HEK293 (cell line): ENCODE measurements around the gene GPS1.
A peak's percentile ranks its signal among the peaks of the same experiment; 100 is the strongest.

Source experiments
- CTCF ChIA-PET: fragments of 350-600 bp; formaldehyde crosslinking; extraction: SDS; loops from one replicate; lab custom pipeline; 2021; ENCODE audit warnings: antibody characterized with exemption; lab: Yijun Ruan, JAX
- POLR2A ChIA-PET: fragments of 300-600 bp; formaldehyde crosslinking; extraction: SDS; loops from one replicate; lab custom pipeline; 2020; ENCODE audit warnings: antibody characterized with exemption, inconsistent platforms; lab: Yijun Ruan, JAX
- H3K27ac ChIP-seq: fragments of 200-500 bp; sonication (Bioruptor generic); 2 replicates; pipeline ENCODE4 v1.5.1; 2014; ENCODE audit warnings: low read depth, low read length, control low read depth, inconsistent platforms; ENCODE audit errors: extremely low read depth
- H3K36me3 ChIP-seq, 2 experiments: fragments of 200-500 bp in 1 of 2; sonication (Bioruptor generic) in 1 of 2; 1 replicate in 1 of 2; 2 replicates in 1 of 2; pipeline ENCODE4 v1.5.1; 2014 to 2017; ENCODE audit warnings: inconsistent platforms in 2 of 2, low read length in 2 of 2; ENCODE audit not compliant: control insufficient read depth in 2 of 2, insufficient read depth in 1 of 2
- H3K4me1 ChIP-seq: fragments of 200-500 bp; sonication (Bioruptor generic); 2 replicates; pipeline ENCODE4 v1.5.1; 2014; ENCODE audit warnings: mild to moderate bottlenecking, low read length, inconsistent platforms; ENCODE audit not compliant: control insufficient read depth, insufficient read depth
- H3K4me3 ChIP-seq: 2 replicates; pipeline ENCODE4 v1.5.1; 2011; ENCODE audit warnings: low read depth, mild to moderate bottlenecking, control low read depth, low read length, moderate library complexity
- H3K9me3 ChIP-seq: fragments of 200-500 bp; sonication (Bioruptor generic); 2 replicates; pipeline ENCODE4 v1.5.1; 2014; ENCODE audit warnings: low read depth, low read length, inconsistent platforms; ENCODE audit not compliant: control insufficient read depth, insufficient read depth
- GLI4 ChIP-seq: fragments of 450-650 bp; formaldehyde crosslinking; IDR thresholded peaks from 2 replicates; pipeline ENCODE4 v1.5.1; 2016; ENCODE audit warnings: missing biosample characterization, missing genetic modification characterization
- GLIS2 ChIP-seq: fragments of 450-650 bp; formaldehyde crosslinking; IDR thresholded peaks from 2 replicates; pipeline ENCODE4 v1.5.1; 2016; ENCODE audit warnings: missing biosample characterization, missing genetic modification characterization
- KLF7 ChIP-seq: fragments of 450-650 bp; formaldehyde crosslinking; IDR thresholded peaks from 2 replicates; pipeline ENCODE4 v1.5.1; 2016; ENCODE audit warnings: missing biosample characterization, missing genetic modification characterization, borderline replicate concordance
- KLF8 ChIP-seq: fragments of 450-650 bp; formaldehyde crosslinking; IDR thresholded peaks from 2 replicates; pipeline ENCODE4 v1.5.1; 2016; ENCODE audit warnings: missing biosample characterization, missing genetic modification characterization
- MYNN ChIP-seq: fragments of 450-650 bp; formaldehyde crosslinking; IDR thresholded peaks from 2 replicates; pipeline ENCODE4 v1.5.1; 2016; ENCODE audit warnings: missing biosample characterization, missing genetic modification characterization, borderline replicate concordance
- OVOL3 ChIP-seq: fragments of 450-650 bp; formaldehyde crosslinking; IDR thresholded peaks from 2 replicates; pipeline ENCODE4 v1.5.1; 2016; ENCODE audit warnings: missing biosample characterization, missing genetic modification characterization
- SALL2 ChIP-seq: fragments of 450-650 bp; formaldehyde crosslinking; IDR thresholded peaks from 2 replicates; pipeline ENCODE4 v1.5.0; 2017; ENCODE audit warnings: missing biosample characterization, mild to moderate bottlenecking, missing genetic modification characterization, borderline replicate concordance
- ZBTB48 ChIP-seq: fragments of 450-650 bp; formaldehyde crosslinking; IDR thresholded peaks from 2 replicates; pipeline ENCODE4 v1.5.1; 2016; ENCODE audit warnings: missing biosample characterization, missing genetic modification characterization
- ZFHX2 ChIP-seq: fragments of 450-650 bp; formaldehyde crosslinking; conservative IDR thresholded peaks from 2 replicates; pipeline ENCODE4 v1.5.1; 2016; ENCODE audit warnings: missing biosample characterization, missing genetic modification characterization
- ZNF10 ChIP-seq: fragments of 450-650 bp; formaldehyde crosslinking; IDR thresholded peaks from 2 replicates; pipeline ENCODE4 v1.5.1; 2017; ENCODE audit warnings: missing biosample characterization, missing genetic modification characterization
- ZNF133 ChIP-seq: fragments of 450-650 bp; formaldehyde crosslinking; IDR thresholded peaks from 2 replicates; pipeline ENCODE4 v1.5.1; 2016; ENCODE audit warnings: missing biosample characterization, missing genetic modification characterization
- ZNF140 ChIP-seq: fragments of 450-650 bp; formaldehyde crosslinking; IDR thresholded peaks from 2 replicates; pipeline ENCODE4 v1.5.1; 2016; ENCODE audit warnings: missing biosample characterization, missing genetic modification characterization
- ZNF16 ChIP-seq: fragments of 450-650 bp; formaldehyde crosslinking; IDR thresholded peaks from 2 replicates; pipeline ENCODE4 v1.5.1; 2016; ENCODE audit warnings: low read depth, missing biosample characterization, missing genetic modification characterization
- ZNF2 ChIP-seq: fragments of 450-650 bp; formaldehyde crosslinking; IDR thresholded peaks from 2 replicates; pipeline ENCODE4 v1.5.1; 2016; ENCODE audit warnings: missing biosample characterization, missing genetic modification characterization
- ZNF274 ChIP-seq, 2 experiments: fragments of 200-500 bp in 1 of 2; fragments of 450-650 bp in 1 of 2; sonication (Bioruptor generic) in 1 of 2; formaldehyde crosslinking in 1 of 2; IDR thresholded peaks; 2 replicates each; pipeline versions ENCODE4 v1.5.1 to v1.6.1; 2014 to 2016; ENCODE audit warnings: borderline replicate concordance in 1 of 2, inconsistent platforms in 1 of 2, low read length in 1 of 2, missing biosample characterization in 1 of 2, missing genetic modification characterization in 1 of 2
- ZNF292 ChIP-seq: fragments of 450-650 bp; formaldehyde crosslinking; IDR thresholded peaks from 2 replicates; pipeline ENCODE4 v1.5.1; 2016; ENCODE audit warnings: low read depth, missing biosample characterization, missing genetic modification characterization, borderline replicate concordance
- ZNF311 ChIP-seq: fragments of 450-650 bp; formaldehyde crosslinking; IDR thresholded peaks from 2 replicates; pipeline ENCODE4 v1.5.1; 2017; ENCODE audit warnings: missing biosample characterization, missing genetic modification characterization, borderline replicate concordance
- ZNF510 ChIP-seq: fragments of 450-650 bp; formaldehyde crosslinking; IDR thresholded peaks from 2 replicates; pipeline ENCODE4 v1.5.1; 2018; ENCODE audit warnings: mild to moderate bottlenecking, missing genetic modification characterization, missing biosample characterization; ENCODE audit not compliant: insufficient replicate concordance
- ZNF521 ChIP-seq: fragments of 450-650 bp; formaldehyde crosslinking; IDR thresholded peaks from 2 replicates; pipeline ENCODE4 v1.5.1; 2017; ENCODE audit warnings: missing biosample characterization, mild to moderate bottlenecking, missing genetic modification characterization
- ZNF530 ChIP-seq: fragments of 450-650 bp; formaldehyde crosslinking; IDR thresholded peaks from 2 replicates; pipeline ENCODE4 v1.5.1; 2016; ENCODE audit warnings: low read depth, missing biosample characterization, missing genetic modification characterization
- ZNF560 ChIP-seq: fragments of 450-650 bp; formaldehyde crosslinking; IDR thresholded peaks from 2 replicates; pipeline ENCODE4 v1.5.1; 2017; ENCODE audit warnings: missing biosample characterization, missing genetic modification characterization, borderline replicate concordance
- ZNF585B ChIP-seq: fragments of 450-650 bp; formaldehyde crosslinking; IDR thresholded peaks from 2 replicates; pipeline ENCODE4 v1.5.1; 2016; ENCODE audit warnings: missing biosample characterization, missing genetic modification characterization
- ZNF677 ChIP-seq: fragments of 450-650 bp; IDR thresholded peaks from 2 replicates; pipeline ENCODE4 v1.5.0; 2018; ENCODE audit warnings: missing biosample characterization, mild to moderate bottlenecking, missing genetic modification characterization, moderate library complexity
- ZNF792 ChIP-seq: fragments of 450-650 bp; formaldehyde crosslinking; IDR thresholded peaks from 2 replicates; pipeline ENCODE4 v1.5.1; 2016; ENCODE audit warnings: missing biosample characterization, missing genetic modification characterization
- ZNF837 ChIP-seq: fragments of 450-650 bp; formaldehyde crosslinking; IDR thresholded peaks from 2 replicates; pipeline ENCODE4 v1.5.1; 2016; ENCODE audit warnings: missing biosample characterization, missing genetic modification characterization
- TF ChIP-seq, protein P1 (sequence below): fragments of 450-650 bp; formaldehyde crosslinking; IDR thresholded peaks from 2 replicates; pipeline ENCODE4 v1.5.1; 2017; ENCODE audit warnings: missing biosample characterization, missing genetic modification characterization
- TF ChIP-seq, protein P2 (sequence below): fragments of 450-650 bp; formaldehyde crosslinking; optimal IDR thresholded peaks from 2 replicates; pipeline ENCODE3; 2016; ENCODE audit warnings: missing biosample characterization, mild to moderate bottlenecking, missing genetic modification characterization
- TF ChIP-seq, protein P3 (sequence below): fragments of 450-650 bp; formaldehyde crosslinking; IDR thresholded peaks from 2 replicates; pipeline ENCODE4 v1.5.1; 2016; ENCODE audit warnings: missing biosample characterization, missing genetic modification characterization, low read depth
- TF ChIP-seq, protein P4 (sequence below): fragments of 450-650 bp; formaldehyde crosslinking; IDR thresholded peaks from 2 replicates; pipeline ENCODE4 v1.5.1; 2017; ENCODE audit warnings: missing biosample characterization, missing genetic modification characterization

Gene GPS1

DNA sequence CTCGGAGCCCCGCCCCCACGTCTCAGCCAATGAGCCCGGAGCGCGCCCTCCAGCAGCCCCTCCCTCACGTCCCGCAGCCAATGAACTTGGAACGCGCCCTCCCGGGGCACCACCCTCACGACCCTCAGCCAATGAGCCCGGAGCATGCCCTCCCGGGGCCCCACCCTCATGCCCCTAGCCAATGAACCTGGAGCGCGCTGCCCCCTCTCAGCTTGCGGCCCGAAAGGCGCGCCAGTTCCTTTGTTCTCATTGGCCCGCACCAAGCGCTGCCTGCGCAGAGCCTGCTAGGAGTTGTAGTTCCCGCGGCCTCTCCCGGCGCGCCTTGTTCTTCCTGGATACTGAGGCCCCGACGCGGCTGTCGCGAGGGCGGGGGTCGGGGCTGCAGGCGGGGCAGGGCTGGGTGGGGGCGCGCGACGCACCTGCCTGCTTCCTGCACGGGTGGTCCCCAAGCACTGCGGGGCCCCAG lies 28.7 kb upstream of the GPS1 start, which contains the start of gene LRRC45 (continued):
- TF ChIP-seq GLI4 (tag by site-specific recombination): no peak
- TF ChIP-seq ZNF2 (tag by site-specific recombination): no peak
- TF ChIP-seq ZNF311 (tag by site-specific recombination): no peak
- TF ChIP-seq ZNF792: no peak
- no peak for TF ChIP-seq ZNF521 (tag by site-specific recombination)
- TF ChIP-seq ZNF585B (tag by site-specific recombination): no peak
- TF ChIP-seq, protein P1, sequence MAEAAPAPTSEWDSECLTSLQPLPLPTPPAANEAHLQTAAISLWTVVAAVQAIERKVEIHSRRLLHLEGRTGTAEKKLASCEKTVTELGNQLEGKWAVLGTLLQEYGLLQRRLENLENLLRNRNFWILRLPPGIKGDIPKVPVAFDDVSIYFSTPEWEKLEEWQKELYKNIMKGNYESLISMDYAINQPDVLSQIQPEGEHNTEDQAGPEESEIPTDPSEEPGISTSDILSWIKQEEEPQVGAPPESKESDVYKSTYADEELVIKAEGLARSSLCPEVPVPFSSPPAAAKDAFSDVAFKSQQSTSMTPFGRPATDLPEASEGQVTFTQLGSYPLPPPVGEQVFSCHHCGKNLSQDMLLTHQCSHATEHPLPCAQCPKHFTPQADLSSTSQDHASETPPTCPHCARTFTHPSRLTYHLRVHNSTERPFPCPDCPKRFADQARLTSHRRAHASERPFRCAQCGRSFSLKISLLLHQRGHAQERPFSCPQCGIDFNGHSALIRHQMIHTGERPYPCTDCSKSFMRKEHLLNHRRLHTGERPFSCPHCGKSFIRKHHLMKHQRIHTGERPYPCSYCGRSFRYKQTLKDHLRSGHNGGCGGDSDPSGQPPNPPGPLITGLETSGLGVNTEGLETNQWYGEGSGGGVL (tag by site-specific recombination): no peak
- no peak for TF ChIP-seq ZNF133 (tag by site-specific recombination)
- no peak for TF ChIP-seq ZNF292 (tag by site-specific recombination)
- no peak for TF ChIP-seq ZNF510 (tag by site-specific recombination)
- TF ChIP-seq SALL2: no peak
- no peak for TF ChIP-seq OVOL3 (tag by site-specific recombination)
- TF ChIP-seq GLIS2 (tag by site-specific recombination): peak; percentile 47
- peak; percentile 53; the same call in 1 of the 2 replicates for TF ChIP-seq KLF8 (tag by site-specific recombination)
- TF ChIP-seq ZNF16 (tag by site-specific recombination): no peak
- TF ChIP-seq, protein P2, sequence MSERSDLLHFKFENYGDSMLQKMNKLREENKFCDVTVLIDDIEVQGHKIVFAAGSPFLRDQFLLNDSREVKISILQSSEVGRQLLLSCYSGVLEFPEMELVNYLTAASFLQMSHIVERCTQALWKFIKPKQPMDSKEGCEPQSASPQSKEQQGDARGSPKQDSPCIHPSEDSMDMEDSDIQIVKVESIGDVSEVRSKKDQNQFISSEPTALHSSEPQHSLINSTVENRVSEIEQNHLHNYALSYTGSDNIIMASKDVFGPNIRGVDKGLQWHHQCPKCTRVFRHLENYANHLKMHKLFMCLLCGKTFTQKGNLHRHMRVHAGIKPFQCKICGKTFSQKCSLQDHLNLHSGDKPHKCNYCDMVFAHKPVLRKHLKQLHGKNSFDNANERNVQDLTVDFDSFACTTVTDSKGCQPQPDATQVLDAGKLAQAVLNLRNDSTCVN: peak; percentile 83

DNA sequence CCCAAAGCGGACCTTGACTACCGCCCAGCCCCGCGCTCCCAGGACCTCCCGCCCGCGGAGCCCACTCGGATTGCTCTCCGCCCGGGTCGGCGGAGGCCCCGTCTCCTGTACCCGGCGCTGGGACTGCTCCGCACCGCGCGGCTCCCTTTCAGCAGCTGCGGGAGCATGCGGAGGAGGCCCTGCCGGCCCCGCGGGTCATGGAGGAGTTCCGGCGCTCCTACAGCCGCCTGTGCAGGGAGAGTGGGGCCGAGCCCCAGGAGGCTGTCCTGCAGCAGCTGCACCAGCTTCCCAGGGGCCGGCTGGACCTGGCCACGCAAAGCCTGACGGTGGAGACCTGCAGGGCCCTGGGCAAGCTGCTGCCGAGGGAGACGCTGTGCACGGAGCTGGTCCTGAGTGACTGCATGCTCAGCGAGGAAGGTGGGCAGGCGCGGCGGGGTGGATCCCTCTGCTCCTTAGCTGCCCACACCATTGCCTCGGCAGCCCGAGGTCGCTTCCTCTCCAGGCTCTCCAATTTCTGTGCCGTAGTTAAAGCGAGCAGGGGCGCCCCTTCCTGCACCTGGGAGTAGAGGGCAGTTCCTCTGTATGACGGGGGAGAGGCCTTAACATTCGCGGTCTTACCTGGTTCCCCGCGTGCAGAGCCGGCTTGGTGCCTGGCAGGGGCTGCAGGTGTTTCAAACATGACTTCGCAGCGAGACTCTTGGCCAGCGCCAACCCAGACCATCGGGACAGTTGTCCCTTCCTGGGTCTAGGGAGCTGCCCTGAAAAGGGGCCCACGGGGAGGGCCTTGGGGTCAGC lies 28.1 kb upstream of the GPS1 start:
- CTCF ChIA-PET: interaction anchor here (0.6 to 7.6 kb wide), 6 partner anchors 14 to 1053 kb away, joined by 3 to 105 read pairs (median 4); partner anchors contain the start of genes DCXR and NOTUM
- POLR2A ChIA-PET: interaction anchor here (0.7 to 5.1 kb wide), 22 partner anchors 7 to 321 kb away, joined by 3 to 61 read pairs (median 6); partner anchors contain the start of genes DCXR, FASN, MRPL12 and NPB
- no peaks in the 10 kb centered on the region for H3K9me3 ChIP-seq
- H3K36me3 ChIP-seq: peaks cover 0 to 54% of the 10 kb centered on the region in 2 experiments; a peak in 2 of 3 replicates
- peak overlapping the region; percentile 78 for H3K4me3 ChIP-seq
- peaks cover 11% of the 10 kb centered on the region for H3K4me1 ChIP-seq
- H3K27ac ChIP-seq: peak overlapping the region; percentile 94
- TF ChIP-seq ZNF677 (tag by site-specific recombination): no peak
- peak; percentile 65 for TF ChIP-seq ZFHX2 (tag by site-specific recombination)
- no peak for TF ChIP-seq ZNF140 (tag by site-specific recombination)
- TF ChIP-seq KLF7: no peak; the same call in 1 of the 2 replicates
- TF ChIP-seq ZBTB48 (tag by site-specific recombination): peak; percentile 59; the same call in 1 of the 2 replicates
- TF ChIP-seq, protein P3, sequence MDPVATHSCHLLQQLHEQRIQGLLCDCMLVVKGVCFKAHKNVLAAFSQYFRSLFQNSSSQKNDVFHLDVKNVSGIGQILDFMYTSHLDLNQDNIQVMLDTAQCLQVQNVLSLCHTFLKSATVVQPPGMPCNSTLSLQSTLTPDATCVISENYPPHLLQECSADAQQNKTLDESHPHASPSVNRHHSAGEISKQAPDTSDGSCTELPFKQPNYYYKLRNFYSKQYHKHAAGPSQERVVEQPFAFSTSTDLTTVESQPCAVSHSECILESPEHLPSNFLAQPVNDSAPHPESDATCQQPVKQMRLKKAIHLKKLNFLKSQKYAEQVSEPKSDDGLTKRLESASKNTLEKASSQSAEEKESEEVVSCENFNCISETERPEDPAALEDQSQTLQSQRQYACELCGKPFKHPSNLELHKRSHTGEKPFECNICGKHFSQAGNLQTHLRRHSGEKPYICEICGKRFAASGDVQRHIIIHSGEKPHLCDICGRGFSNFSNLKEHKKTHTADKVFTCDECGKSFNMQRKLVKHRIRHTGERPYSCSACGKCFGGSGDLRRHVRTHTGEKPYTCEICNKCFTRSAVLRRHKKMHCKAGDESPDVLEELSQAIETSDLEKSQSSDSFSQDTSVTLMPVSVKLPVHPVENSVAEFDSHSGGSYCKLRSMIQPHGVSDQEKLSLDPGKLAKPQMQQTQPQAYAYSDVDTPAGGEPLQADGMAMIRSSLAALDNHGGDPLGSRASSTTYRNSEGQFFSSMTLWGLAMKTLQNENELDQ (tag by site-specific recombination): no peak
- TF ChIP-seq SALL2: no peak
- TF ChIP-seq, protein P4, sequence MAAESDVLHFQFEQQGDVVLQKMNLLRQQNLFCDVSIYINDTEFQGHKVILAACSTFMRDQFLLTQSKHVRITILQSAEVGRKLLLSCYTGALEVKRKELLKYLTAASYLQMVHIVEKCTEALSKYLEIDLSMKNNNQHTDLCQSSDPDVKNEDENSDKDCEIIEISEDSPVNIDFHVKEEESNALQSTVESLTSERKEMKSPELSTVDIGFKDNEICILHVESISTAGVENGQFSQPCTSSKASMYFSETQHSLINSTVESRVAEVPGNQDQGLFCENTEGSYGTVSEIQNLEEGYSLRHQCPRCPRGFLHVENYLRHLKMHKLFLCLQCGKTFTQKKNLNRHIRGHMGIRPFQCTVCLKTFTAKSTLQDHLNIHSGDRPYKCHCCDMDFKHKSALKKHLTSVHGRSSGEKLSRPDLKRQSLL (tag by site-specific recombination): no peak
- TF ChIP-seq MYNN (tag by site-specific recombination): peak; percentile 42; the same call in 1 of the 2 replicates
- TF ChIP-seq ZNF530 (tag by site-specific recombination): no peak
- TF ChIP-seq ZNF560 (tag by site-specific recombination): no peak
- TF ChIP-seq ZNF837 (tag by site-specific recombination): no peak
- TF ChIP-seq ZNF510 (tag by site-specific recombination): no peak
- TF ChIP-seq ZNF10 (tag by site-specific recombination): no peak
- no peak for TF ChIP-seq ZNF274 (IDR thresholded peaks at IDR 0.05; ENCODE audit: low read length)
- no peak for TF ChIP-seq ZNF274 (tag by site-specific recombination; IDR thresholded peaks at IDR 0.05; ENCODE audit: borderline replicate concordance)
- no peak for TF ChIP-seq OVOL3 (tag by site-specific recombination)
